ENCODE measurements around the gene MMP15. TPM values are rescaled to one million over a fixed set of nuclear protein-coding genes. Genes with fewer than 3 reads are reported as not detected.

Gene MMP15
- total RNA-seq, 4 donors from 2014 or later, result under 0.01 to 12.5 (median 2.6) TPM

DNA sequence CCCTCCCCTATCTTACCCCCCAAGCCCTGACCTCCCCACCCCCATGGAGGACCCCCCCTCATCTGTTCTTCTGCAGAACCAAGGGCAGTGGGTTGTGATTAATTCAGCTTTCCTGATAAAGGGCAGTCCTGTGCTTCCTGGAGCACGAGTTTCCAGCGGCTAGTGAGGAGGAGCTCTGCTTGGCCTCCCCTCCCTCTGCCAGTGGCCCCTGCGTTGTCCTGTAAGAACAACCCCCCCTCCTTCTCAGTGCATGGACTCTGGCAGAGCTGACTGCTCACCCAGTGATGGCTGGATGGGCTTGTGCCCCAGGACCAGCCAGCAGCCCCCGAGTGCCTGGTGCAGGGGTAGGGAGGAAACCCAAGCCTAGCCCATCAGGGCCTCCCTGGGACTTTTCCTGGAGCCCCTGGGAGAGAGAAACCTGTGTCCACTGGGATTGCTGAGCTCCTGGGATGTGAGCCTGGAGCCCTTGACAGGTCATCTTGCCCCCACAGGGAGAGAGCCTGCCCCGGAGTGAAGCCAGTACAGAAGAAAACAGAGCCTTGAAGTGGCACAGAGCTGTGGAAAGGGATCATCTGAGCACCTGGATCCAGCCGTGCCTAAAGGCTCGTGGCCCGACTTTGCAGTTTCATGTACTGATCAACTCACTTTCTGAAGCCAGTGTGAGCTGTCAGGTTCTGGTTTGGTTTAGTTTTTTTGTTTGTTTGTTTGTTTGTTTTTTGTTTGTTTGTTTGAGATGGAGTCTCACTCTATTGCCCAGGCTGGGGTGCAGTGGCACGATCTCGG lies 26.5 kb downstream of the MMP15 start:
- TF ChIP-seq, protein P1, sequence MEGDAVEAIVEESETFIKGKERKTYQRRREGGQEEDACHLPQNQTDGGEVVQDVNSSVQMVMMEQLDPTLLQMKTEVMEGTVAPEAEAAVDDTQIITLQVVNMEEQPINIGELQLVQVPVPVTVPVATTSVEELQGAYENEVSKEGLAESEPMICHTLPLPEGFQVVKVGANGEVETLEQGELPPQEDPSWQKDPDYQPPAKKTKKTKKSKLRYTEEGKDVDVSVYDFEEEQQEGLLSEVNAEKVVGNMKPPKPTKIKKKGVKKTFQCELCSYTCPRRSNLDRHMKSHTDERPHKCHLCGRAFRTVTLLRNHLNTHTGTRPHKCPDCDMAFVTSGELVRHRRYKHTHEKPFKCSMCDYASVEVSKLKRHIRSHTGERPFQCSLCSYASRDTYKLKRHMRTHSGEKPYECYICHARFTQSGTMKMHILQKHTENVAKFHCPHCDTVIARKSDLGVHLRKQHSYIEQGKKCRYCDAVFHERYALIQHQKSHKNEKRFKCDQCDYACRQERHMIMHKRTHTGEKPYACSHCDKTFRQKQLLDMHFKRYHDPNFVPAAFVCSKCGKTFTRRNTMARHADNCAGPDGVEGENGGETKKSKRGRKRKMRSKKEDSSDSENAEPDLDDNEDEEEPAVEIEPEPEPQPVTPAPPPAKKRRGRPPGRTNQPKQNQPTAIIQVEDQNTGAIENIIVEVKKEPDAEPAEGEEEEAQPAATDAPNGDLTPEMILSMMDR (IDR thresholded peaks at IDR 0.05), result no peak
- no peak for TF ChIP-seq POLR2A (IDR thresholded peaks at IDR 0.05)
- no peak overlapping the region for H3K27ac ChIP-seq

DNA sequence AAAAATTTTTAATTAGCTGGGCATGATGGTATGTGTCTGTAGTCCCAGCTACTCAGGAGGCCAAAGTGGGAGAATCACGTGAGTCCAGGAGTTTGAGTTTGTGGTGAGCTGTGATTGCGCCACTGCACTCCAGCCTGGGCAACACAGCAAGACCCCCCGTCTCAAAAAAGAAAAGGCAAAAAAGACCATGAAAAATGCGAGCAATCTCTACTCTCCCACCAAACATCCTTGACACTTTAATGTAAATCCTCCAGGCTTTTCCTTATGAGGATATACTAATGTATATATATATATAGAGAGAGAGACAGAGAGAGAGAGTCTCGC lies 28.1 kb downstream of the MMP15 start:
- intact Hi-C loops (cut with DNase I; ENCODE audit: low total_unique reads), result no loop called here
- no peaks in the 10 kb centered on the region for H3K36me3 ChIP-seq
- no peaks in the 10 kb centered on the region for H3K4me1 ChIP-seq
- H3K27me3 ChIP-seq, result no peaks in the 10 kb centered on the region
- no peaks in the 10 kb centered on the region for H3K9me3 ChIP-seq
- no peak for DNase-seq
- no peak overlapping the region for H3K27ac ChIP-seq
- TF ChIP-seq POLR2A (IDR thresholded peaks at IDR 0.05), result no peak
- TF ChIP-seq, protein P1 (IDR thresholded peaks at IDR 0.05), result no peak
- no peak overlapping the region for H3K4me3 ChIP-seq

More for the DNA sequence above, 26.5 kb downstream of the MMP15 start:
- no peak for DNase-seq
- intact Hi-C loops (cut with DNase I; ENCODE audit: low total_unique reads), result no loop called here
- Histone ChIP-seq H3K27me3 (no peaks in the 10 kb centered on the region), H3K4me3 (no peak overlapping the region), H3K4me1 (no peaks in the 10 kb centered on the region), H3K9me3 (no peaks in the 10 kb centered on the region), H3K36me3 (no peaks in the 10 kb centered on the region)

DNA sequence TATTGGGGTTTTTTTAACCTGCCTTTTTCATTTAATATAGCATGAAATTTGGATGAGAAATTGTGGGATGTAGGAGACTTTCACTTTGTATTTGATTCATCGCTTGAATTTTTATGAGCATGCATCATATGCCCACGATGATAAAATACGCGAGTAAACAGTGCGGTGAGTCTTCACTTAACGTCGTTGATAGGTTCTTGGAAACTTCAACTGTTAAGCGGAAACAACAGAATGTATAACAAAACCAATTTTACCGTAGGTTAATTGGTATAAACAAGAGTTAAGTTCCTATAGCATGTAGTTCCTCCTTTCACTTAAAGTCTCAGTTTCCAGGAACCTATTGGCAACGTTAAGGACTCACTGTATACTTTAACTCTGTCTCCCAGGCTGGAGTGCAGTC lies 28.7 kb downstream of the MMP15 start:
- Histone ChIP-seq H3K27ac (no peak overlapping the region), H3K9me3 (no peaks in the 10 kb centered on the region), H3K4me1 (no peaks in the 10 kb centered on the region), H3K27me3 (no peaks in the 10 kb centered on the region), H3K36me3 (no peaks in the 10 kb centered on the region), H3K4me3 (no peak overlapping the region)
- TF ChIP-seq, protein P1 (IDR thresholded peaks at IDR 0.05), result no peak
- TF ChIP-seq POLR2A (IDR thresholded peaks at IDR 0.05), result no peak
- intact Hi-C loops (cut with DNase I; ENCODE audit: low total_unique reads), result no loop called here
- DNase-seq, result no peak

DNA sequence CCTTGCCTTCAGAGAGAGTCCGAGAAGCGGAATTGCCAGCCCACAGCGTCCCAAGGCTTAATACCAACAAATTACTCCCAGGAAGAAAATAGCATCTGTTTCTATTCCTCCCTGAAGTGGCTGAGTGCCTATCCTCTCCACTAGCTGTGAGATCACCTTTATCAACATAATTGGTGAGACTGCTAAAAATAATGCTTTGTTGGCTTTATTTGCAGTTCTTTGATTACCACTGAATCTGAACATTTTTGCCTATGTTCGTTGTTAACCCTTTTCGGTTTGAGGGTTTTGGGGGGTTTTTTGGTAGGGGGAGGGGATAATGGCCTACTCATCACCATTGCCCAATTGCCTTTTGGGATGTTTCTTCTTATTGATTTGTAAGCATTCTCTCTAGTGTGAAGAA lies 31.0 kb downstream of the MMP15 start:
- H3K27ac ChIP-seq, result no peak overlapping the region
- no peaks in the 10 kb centered on the region for H3K4me1 ChIP-seq
- no peaks in the 10 kb centered on the region for H3K27me3 ChIP-seq
- no peak for DNase-seq
- H3K36me3 ChIP-seq, result no peaks in the 10 kb centered on the region
- no peak overlapping the region for H3K4me3 ChIP-seq
- intact Hi-C loops (cut with DNase I; ENCODE audit: low total_unique reads), result no loop called here
- no peak for TF ChIP-seq POLR2A (IDR thresholded peaks at IDR 0.05)
- TF ChIP-seq, protein P1 (IDR thresholded peaks at IDR 0.05), result no peak
- H3K9me3 ChIP-seq, result no peaks in the 10 kb centered on the region

DNA sequence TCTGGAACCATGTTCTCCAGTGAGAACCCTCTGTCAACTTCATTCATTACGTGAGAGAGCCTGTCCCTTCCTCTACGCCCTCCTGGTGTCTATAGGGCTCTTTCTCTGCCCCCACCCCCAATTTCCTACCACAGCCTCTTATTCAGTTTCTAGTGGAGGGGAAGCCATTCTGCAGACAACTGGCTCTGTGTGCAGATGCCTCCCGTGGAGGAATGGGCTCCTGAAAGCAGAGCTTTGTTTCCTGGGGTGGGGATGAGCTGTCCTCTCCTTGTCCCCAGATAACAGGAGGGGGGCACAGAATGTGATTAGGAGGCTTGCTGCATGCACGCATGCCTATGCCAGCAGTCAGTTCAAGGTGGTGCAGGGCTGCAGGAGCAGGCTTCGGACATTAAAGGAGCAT lies 31.6 kb downstream of the MMP15 start:
- no peaks in the 10 kb centered on the region for H3K9me3 ChIP-seq
- H3K27me3 ChIP-seq, result no peaks in the 10 kb centered on the region
- H3K4me1 ChIP-seq, result no peaks in the 10 kb centered on the region
- no peak overlapping the region for H3K4me3 ChIP-seq
- intact Hi-C loops (cut with DNase I; ENCODE audit: low total_unique reads), result no loop called here
- DNase-seq, result no peak
- no peaks in the 10 kb centered on the region for H3K36me3 ChIP-seq
- no peak overlapping the region for H3K27ac ChIP-seq
- TF ChIP-seq POLR2A (IDR thresholded peaks at IDR 0.05), result no peak
- TF ChIP-seq, protein P1 (IDR thresholded peaks at IDR 0.05), result no peak

Measured in uterus (tissue), 4 donors.